Posterior cingulate gyrus (tissue), 11 donors: ENCODE data around the gene ANO1.

Source experiments
- DNase-seq, 10 donors: peaks; one replicate each; pipeline versions ENCODE4 v3.0.0 to v3.0.0-alpha.2; 2020 to 2021; ENCODE audit warnings: mixed read lengths in 3 of 10
- intact Hi-C: fragments of 100-400 bp; cut with DNase I; formaldehyde crosslinking; loops from one replicate; pipeline ENCODE4 v1.15.1; 2023

Gene ANO1

DNA sequence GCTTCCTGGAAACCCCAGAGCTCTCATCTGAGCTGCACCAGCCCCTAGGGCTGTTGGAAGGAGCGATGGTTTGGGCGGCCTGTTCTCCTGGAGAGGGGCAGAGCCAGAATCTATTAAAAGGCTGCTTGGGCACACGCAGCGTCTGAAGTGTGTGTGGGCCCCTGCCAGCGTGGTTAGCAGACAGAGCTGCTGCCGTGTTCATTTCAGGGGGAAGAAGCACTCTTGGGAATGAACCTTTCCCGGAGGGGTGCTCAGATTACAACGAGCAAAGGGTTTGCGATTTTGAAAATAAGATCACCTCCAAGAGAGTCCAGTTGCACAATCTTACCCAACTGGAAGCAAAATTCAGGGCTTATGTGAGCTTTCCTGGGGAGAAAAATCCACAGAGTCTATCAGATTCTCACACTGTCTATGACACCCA, 12.9 kb downstream of the ANO1 start:
- DNase-seq = peak in 5 of 10 donors; percentile 22 to 90 (median 58)
- intact Hi-C loops = no loop called here

- intact Hi-C loops = no loop called here
- no peak for DNase-seq
Measured at GRCh38 chr11:70091638-70092037, 13.5 kb downstream of the ANO1 start.

DNA sequence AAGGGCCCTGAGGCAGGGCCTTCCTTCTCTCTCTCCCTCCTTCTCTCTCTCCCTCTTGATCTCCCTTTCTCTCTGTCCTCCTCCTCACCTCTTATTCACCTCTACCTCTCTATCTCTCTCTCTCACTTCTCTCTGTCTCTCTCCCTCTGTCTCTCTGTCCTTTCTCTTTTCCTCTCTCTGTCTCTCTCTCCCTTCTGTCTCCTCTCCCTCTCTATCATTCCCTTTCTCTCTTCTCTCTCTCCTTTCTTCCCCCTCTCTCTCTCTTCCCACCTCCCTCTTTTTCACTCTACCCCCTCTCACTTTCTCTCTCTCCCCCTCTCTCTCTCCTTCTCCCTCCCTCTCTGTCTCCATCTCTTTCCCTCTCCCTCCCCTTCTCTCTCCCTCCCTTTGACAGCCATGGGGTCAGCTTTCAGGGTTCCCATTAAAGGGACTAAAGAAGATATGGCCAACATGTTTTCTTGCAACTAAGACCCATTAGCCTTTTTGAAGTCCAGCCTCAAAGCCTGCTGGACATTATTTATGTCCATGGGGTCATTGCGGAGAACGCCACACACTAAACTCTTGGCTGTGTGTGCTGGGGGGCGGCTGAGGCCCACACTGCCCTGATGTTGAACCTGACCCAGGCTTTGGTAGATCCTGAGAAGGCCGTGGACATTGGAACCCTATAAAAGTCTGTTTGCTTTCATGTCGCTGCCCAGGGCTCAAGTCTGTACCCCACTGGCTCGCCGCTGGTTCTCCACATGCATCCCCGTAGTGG, 15.0 kb downstream of the ANO1 start:
- no peak for DNase-seq
- intact Hi-C loops = no loop called here

DNA sequence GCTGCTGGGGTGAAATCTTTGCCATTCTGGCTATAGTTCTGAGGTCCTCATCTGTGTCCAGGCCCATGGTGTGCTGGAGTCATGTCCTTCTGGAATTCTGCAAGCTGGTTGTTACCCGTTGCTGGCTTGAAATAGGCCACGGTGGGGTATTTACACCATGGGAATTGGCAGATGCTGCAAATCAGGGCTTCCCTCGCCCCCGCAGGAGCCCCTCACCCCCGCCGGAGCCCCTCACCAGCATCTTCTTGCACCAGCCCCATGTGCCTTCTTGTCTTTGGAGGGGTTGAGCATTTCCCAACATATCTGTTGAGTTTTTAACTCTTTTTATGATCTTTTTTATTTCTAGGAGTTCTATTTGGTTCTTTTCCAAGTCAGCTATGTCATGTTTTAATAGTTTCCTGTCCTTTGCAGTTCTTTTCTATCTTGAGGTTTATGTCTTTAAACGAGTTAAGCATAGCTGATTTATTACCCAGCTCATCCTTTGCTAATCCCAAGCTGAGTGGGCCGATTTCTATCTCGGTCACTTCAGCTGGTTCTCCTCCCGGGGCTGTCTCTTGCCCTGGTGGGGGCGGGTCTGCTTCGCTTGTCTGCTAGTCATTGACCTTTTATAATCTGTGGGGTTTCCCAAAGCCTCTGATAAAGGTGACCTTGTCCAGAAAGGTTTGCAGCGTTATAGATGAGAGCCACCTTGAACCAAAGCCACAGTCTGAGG, 17.6 kb downstream of the ANO1 start:
- no peak for DNase-seq
- intact Hi-C loops = no loop called here

DNA sequence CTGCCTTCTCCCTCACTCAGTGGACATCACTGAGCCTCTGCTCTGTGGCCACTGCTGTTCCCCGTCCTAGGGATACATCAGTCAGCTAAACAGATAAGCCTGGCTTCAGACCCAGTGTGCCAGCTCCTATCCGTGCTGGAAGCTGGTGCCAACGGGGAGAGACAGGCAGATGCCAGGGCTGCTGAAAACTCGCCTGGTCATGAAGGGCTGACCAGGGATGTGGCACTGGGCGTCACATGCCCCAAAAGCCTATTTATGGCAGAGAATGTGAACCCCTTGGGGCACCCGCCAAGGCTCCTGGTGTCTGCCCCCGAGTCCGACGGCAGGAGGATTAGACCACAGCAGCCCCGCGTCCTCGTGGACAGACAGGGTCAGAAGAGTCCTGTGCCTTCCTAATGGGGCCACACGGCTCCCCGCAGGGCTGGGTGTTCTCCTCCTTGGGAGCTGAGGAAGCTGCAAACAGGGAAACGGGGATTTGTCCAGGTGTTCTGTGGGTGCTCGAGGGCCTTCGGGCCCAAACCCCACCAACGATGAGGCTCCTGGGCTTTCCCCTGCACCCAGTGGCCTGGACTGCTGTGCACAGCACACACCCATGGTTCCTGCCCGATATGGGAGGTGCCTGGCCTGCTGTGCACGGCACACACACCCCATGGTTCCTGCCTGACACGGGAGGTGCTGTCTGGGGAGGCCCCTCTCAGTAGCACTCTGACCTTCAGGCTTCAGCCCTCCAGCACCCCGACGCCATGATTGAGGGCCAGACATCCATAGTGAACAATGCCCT, 19.9 kb downstream of the ANO1 start:
- intact Hi-C loops = no loop called here
- peak in 2 of 10 donors; percentile 66 to 75 for DNase-seq

DNA sequence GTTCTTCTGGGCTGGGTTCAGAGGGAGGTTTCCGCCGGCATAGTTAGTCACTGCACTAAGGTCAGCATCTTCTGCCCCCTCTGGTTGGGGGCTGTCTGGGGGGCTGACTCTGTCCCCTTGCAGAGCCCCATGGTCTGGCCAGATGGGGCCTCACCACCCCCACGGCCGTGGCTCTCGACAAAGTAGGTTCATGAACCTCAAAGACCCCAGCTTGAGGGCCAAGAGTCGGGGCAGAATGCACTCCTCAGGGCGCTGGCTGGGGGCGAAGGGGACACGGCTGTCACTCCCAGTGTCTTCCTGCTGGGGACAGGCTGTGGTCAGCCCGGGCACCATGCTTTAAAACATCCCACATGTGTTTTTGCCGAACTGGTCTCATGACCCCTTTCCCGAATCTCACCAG, 20.8 kb downstream of the ANO1 start:
- intact Hi-C loops = no loop called here
- peak in 1 of 10 donors; percentile 64 for DNase-seq

DNA sequence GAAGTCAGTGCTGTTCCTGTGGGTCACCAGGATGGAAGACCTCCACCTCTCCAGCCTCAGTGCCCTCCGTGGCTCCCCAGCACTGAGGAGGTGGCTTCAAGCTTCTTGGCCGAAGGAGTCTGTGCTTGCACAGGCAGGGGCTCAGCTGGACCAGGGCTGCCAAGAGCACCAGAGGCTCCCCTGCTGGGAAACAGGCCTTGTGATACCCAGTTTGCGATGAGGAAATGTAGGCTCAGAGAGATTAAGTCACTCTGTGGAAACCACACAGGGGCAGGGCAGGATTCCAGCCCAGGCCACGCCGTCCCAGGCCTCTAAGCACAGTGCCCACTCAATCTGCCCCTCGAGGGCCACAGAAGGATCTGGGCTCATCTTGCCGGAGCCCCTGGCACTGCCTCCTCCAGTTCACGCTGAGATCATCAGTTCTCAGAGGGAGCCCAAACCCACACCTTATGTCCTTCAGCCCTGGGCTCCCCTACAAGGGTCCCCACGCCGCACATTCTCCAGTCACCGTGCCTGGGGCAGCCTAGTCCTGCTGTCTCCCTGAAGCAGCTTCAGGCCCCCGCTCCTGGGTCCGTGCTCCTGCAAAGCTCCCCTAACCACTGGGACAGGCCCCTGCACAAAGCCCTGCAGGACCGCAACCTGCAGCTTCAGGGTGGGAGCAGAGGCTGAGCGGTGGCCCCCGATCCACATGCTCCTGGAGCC, 21.6 kb downstream of the ANO1 start:
- intact Hi-C loops = no loop called here
- DNase-seq = peak in 1 of 10 donors; percentile 60

GRCh38 chr11:70100280-70100603, 22.1 kb downstream of the ANO1 start:
- peak in 1 of 10 donors; percentile 35 for DNase-seq
- intact Hi-C loops = no loop called here

- intact Hi-C loops = no loop called here
- peak in 1 of 10 donors; percentile 53 for DNase-seq
Measured at GRCh38 chr11:70100791-70101190, 22.7 kb downstream of the ANO1 start.

DNA sequence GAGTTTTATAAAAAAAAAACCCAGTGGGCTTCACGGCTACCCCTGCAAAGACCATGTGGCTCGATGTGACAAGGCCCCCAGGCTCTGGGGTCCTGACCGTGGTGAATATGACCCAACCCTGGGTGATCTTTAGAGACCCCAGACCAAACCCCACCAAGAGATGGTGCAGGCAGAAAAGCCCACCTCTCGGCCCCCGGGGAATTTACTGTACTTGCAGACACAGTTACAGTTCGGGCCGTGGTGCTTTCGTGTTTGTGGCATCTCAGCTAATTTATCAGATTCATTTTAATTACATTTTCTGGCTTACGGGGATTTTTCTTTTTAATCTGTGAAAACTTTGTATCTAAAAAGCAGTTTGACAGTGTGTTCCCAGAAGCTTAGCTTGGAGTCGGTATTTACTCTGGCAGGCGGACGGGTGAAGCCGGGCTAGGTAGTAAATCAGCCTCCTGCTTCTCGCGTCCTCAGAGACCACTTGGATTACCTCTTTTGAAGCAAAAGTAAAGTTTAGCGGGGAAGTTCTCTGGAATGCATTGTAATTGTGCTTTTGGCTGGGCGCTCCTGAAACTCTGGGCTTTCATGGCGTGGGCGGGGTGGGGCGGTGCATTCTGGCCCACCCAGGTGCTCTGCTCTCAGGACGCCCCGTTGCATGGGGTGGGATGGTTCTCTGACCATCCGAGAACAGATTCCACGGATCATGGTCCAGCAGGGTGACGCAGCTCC, 25.3 kb downstream of the ANO1 start:
- intact Hi-C loops = no loop called here
- peak in 3 of 10 donors; percentile 49 to 75 (median 69) for DNase-seq

DNA sequence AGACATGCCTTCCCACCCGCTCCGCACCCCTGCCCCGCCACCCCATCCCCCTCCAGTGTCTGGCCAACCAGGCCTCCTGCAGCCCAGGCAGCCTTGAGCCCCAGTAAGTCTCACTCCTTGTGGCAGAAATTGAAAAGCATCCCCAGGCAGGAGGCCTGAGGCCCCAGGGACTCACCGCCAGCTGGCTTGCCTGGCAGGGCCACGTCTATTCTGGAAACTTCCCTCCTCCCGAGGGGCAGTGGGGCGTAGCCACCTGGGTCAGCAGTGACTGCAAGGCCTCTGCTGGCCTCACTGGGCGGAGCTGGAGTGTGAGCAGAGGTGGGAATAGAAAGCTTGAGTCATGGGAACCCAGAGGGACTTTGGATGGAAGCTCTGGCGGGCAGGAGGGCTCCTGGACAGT, 26.3 kb downstream of the ANO1 start:
- intact Hi-C loops = no loop called here
- peak in 3 of 10 donors; percentile 23 to 79 (median 59) for DNase-seq

DNA sequence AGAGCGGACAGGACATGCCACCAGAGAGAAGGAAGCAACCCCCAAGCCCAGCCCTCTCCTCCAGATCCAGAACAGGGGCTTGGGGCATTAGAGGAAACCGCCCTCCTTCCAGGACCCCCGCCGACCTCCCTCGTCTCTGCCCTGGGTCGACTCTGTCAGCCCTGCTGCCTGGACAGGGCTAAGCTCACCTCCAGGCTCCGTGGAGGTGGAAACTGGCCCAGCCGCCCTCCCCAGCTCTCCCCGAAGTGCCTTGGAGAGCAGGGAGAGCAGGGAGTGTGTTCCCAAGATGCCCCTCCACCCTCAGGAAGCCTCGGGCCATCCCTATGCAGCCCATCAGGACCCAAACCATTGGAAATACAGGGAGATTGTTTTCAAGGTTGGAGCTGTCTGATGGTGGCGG, 26.8 kb downstream of the ANO1 start:
- intact Hi-C loops = no loop called here
- DNase-seq = peak in 3 of 10 donors; percentile 44 to 71 (median 56)

DNA sequence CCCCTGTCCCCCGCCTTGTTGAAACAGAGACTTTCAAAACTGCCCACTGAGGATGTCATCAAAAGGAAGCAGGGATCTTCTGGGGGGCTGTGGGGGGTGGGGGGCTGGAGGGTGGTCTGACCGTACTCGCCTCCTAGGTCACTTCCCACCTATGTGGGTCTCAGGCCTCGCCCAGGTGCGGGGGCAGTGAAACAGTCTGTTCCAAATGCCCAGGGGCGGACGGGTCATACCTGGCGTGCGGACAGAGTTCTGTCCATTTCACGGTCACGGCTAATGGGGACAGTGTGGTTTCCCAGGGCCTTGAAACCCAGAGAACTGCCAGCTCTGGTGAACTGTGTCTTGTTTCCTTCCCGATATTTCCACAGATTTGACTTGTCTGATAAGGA, 27.2 kb downstream of the ANO1 start:
- peak in 3 of 10 donors; percentile 29 to 45 (median 35) for DNase-seq
- intact Hi-C loops = no loop called here

DNA sequence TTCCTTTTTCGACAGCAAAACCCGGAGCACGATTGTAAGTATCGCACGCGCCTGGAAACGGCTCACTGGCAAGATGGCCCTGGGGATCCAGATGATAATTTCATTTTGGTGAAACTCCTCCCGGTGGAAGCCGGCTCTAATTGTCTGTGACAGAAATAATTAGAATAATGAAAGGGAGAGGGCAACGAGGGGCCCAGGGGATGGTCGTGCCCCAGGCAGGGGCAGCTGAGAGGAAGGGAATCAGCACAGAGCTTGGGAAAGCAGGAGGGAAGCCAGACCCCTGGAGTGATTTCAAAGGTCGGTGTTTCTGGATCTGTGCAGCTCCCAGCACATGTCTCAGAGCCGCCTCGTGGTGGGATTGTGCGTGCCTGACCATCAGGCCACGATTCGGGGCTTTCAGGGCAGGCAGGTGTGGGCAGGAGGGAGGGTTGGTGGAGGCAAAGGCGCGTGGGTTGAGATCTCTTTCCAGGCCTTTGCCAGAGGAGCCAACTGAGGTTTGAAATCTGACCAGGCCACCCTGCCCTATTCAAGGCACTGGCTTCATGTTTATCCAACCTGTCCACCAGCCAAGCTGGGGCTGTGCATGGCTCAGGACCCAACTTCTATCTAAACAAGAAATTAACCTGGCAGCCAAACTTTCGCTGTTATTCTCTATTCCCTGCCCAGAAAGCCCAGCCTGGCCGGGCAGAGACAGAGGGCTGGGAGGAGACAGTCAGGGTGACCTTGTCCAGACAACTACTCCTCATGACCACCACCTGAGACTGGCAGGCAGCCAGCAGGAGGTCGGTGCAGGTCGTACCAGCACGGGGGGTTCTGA, 27.8 kb downstream of the ANO1 start:
- peak in 3 of 10 donors; percentile 32 to 69 (median 62) for DNase-seq
- intact Hi-C loops = no loop called here

- intact Hi-C loops = no loop called here
- DNase-seq = peak in 2 of 10 donors; percentile 8 to 33
Measured at GRCh38 chr11:70106757-70107156, 28.6 kb downstream of the ANO1 start.

GRCh38 chr11:70107191-70107590, 29.1 kb downstream of the ANO1 start:
- intact Hi-C loops = no loop called here
- DNase-seq = peak in 2 of 10 donors; percentile 43 to 50

- DNase-seq = peak in 2 of 10 donors; percentile 59 to 67
- intact Hi-C loops = no loop called here
Measured at GRCh38 chr11:70107756-70108155, 29.6 kb downstream of the ANO1 start.

- intact Hi-C loops = no loop called here
- DNase-seq = peak in 1 of 10 donors; percentile 33
Measured at GRCh38 chr11:70108250-70108649, 30.1 kb downstream of the ANO1 start.

- no peak for DNase-seq
- intact Hi-C loops = no loop called here
Measured at GRCh38 chr11:70109006-70109405, 30.9 kb downstream of the ANO1 start.
